Heart left ventricle (tissue), 16 donors: ENCODE data around the gene PDCD4. TPM values are rescaled to one million over a fixed set of nuclear protein-coding genes. Genes with fewer than 3 reads are reported as not detected.

Experiments
- ATAC-seq, 4 donors: fragments of 200-7000 bp; cut with Tn5 transposase; one replicate each; pipeline ENCODE4 v1.9.1; 2020 to 2022; ENCODE audit warnings: moderate library complexity in 4 of 4, mild to moderate bottlenecking in 3 of 4, moderate number of reproducible peaks in 1 of 4
- DNase-seq, 5 donors: peaks; one replicate each; pipeline ENCODE4 v3.0.0-alpha.2; 2020
- H3K27ac ChIP-seq, 12 donors: fragments of 200-600 bp; sonication (generic) in 4 of 12; one replicate each; pipeline versions ENCODE4 v1.5.0 to v1.8.0; 2016 to 2022; ENCODE audit warnings: mild to moderate bottlenecking in 2 of 12
- H3K27me3 ChIP-seq, 9 donors: fragments of 200-600 bp; sonication (generic) in 2 of 9; one replicate each; pipeline versions ENCODE4 v1.5.1 to v1.8.0; 2016 to 2022; ENCODE audit warnings: mild to moderate bottlenecking in 3 of 9
- H3K36me3 ChIP-seq, 9 donors: fragments of 200-600 bp; sonication (generic) in 2 of 9; one replicate each; pipeline versions ENCODE4 v1.5.0 to v1.8.0; 2018 to 2022; ENCODE audit warnings: mild to moderate bottlenecking in 2 of 9
- H3K4me1 ChIP-seq, 12 donors: fragments of 200-600 bp; sonication (generic) in 4 of 12; one replicate each; pipeline versions ENCODE4 v1.5.0 to v1.8.0; 2016 to 2022; ENCODE audit warnings: mild to moderate bottlenecking in 3 of 12
- H3K4me3 ChIP-seq, 12 donors: fragments of 200-600 bp; sonication (generic) in 4 of 12; one replicate each; pipeline versions ENCODE4 v1.5.0 to v1.8.0; 2017 to 2022; ENCODE audit warnings: mild to moderate bottlenecking in 9 of 12, moderate library complexity in 4 of 12
- H3K9me3 ChIP-seq, 12 donors: fragments of 200-600 bp; sonication (generic) in 4 of 12; one replicate each; pipeline versions ENCODE4 v1.5.0 to v1.8.0; 2016 to 2022; ENCODE audit warnings: mild to moderate bottlenecking in 1 of 12
- CTCF ChIP-seq, 12 donors: fragments of 200-600 bp; sonication (generic) in 4 of 12; IDR thresholded peaks; one replicate each; pipeline versions ENCODE4 v1.5.0 to v1.8.0; 2018 to 2022; ENCODE audit warnings: antibody characterized with exemption in 12 of 12, mild to moderate bottlenecking in 5 of 12
- POLR2A ChIP-seq, 2 donors: fragments of 450-650 bp; IDR thresholded peaks; one replicate each; pipeline ENCODE4 v1.6.1; 2017; ENCODE audit warnings: antibody characterized with exemption in 2 of 2, mild to moderate bottlenecking in 2 of 2, moderate library complexity in 2 of 2
- WGBS, 4 donors: extraction: QIAGEN DNeasy Blood & Tissue Kit in 2 of 4; methylation state at CpG; one replicate each; pipeline versions ENCODE4 v1.1.5 to v1.1.7; 2013 to 2018; 5-methylcytosine and 5-hydroxymethylcytosine counted together
- intact Hi-C, 10 donors: fragments of 100-400 bp; cut with DNase I; formaldehyde crosslinking; loops; one replicate each; pipeline versions ENCODE4 v1.11.1 to v1.14.2; 2022
- polyA plus RNA-seq, 2 donors: library from polyadenylated mRNA; stranded (reverse); fragments of 200-250 nt; gene quantifications; one replicate each; pipeline ENCODE4 v1.2.3, GENCODE V29; 2013
- total RNA-seq, 9 donors: library from RNA; depleted of rRNA in 2 of 9; stranded (reverse); fragments of >200 nt in 2 of 9; fragmentation: NEBNext Ultra II Directional in 3 of 9; extraction: Animal tissue kit (Norgen Biotek cat#: 25700) in 3 of 9; gene quantifications; one replicate each; pipeline versions ENCODE4 v1.1.0 to v1.2.4, GENCODE V29; 2016 to 2023
- donor health status: ischemic (EF 13 %, LVEDD 7.1; RV severe dilation, severe dysfunction).
- donor health status: healthy with polysubstance abuse.
- donor health status: DM: no; HTN: yes; CAD: no.
- donor health status: DM: no; HTN: no; CAD: no.
- donor health status: ischemic (EF 25% LVEDD 6.9; RV normal size, moderate dysfunction).
- donor health status: ischemic (EF 25% LVEDD 5.7; RV mildly dilated, moderate dysfunction).
- donor health status: healthy.
- donor health status: DM: yes; HTN: yes; CAD: no.
- donor health status: ischemic (EF 35%, LVEDD 5.7; RV mildly dilated, moderate dysfunction).
- donor health status: nonischemic (EF 11% LVEDD 7.7; RV severe dilation, severe dysfunction).
- donor health status: DM: yes; HTN: yes; CAD: no.
- donor health status: PGD.
- donor health status: ischemic (EF 29% LVEDD 5.4; RV normal size, mild dysfunction).
- donor health status: nonischemic (EF 23%, LVEDD 6.1; RV moderate dilation, normal function).

The PDCD4 gene
- total and polyA plus RNA-seq, 11 donors: 18.2 to 73.2 (median 42.6) TPM

DNA sequence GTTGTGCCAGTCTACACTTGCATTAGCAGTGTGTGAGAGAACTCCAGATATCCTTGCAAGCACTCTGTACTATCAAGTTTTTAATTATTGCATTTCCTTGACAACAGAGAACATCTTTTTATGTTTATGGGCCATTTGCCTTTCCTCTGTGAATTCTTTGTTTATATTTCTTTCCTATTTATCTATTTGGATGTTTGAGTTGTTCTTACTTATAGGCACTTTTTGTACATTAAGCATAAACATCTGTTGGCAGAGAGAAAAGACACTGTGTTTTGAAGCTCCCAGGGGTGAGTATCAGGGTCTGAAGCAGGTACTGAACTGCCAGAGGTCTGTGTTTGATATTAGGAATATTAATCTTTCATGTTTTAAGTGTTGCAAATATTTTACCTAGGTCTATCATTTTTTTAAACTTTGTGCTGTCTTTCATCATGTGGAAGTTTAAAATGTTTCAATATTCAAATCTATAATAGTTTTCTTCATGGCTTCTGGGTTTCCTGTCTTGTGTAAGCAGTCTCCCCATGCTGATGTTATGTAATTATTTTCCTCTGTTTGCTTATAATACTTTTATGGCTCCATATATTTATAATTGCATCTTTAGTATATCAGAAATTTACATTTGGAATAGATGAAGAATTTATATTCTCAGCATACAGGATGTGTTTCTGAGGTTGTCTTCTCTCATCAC is 17.7 kb upstream of the PDCD4 start:
- intact Hi-C loops: no loop called here
- DNase-seq (no peak), ATAC-seq (no peak)
- Histone ChIP-seq H3K36me3 (no peaks in the 10 kb centered on the region), H3K4me1 (peaks cover 0 to 45% (median 10%) of the 10 kb centered on the region in 12 donors), H3K4me3 (no peak overlapping the region), H3K27ac (peak overlapping the region in 1 of 12 donors; percentile 7), H3K27me3 (no peaks in the 10 kb centered on the region), H3K9me3 (no peaks in the 10 kb centered on the region)
- no peak for TF ChIP-seq POLR2A (IDR thresholded peaks at IDR 0.05)
- TF ChIP-seq CTCF (IDR thresholded peaks at IDR 0.05): no peak

DNA sequence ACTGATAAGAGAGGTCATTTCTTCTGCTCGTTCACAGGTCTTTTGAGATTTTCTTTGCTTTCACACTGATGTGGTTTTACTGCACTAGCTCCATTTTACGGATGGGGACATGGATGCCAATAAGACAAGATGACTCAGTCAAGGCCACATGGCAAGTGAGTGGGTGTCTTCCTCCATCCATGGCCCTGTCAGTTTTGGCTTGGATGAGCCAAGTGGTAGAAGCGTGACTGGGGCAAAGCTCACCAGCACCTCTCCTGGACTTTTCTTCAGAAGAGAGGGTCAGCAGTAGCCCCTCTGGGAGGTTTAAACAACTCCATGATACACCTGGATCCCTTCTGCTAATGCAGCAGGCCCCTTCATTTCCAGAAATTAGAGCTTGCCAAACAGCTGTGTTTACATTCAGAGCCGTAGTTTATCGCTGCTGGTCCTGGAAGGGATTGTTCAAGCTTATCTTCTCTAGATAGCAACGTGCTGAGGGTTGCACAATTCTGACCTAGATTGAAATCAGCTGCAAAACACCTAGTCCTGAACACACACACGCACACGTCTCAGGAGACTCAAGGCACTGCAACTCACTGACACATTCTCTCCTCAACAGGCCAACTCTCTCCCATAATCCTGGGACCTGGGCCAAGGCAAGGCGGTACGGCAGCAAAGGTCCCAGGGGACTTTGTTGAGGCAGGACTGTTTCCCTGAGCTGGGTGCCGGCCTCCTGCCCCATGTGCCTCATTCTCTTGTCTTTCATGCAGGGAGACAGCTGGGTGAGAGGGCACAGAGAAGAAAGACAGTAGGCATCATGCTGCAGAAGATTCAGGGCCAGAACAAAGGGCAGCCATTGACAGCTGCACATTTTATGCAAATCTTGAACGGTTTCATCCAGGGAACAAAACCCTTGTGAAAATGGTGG is 14.2 kb upstream of the PDCD4 start:
- Histone ChIP-seq H3K27ac (peak overlapping the region in 4 of 12 donors; percentile 2 to 99 (median 32)), H3K36me3 (no peaks in the 10 kb centered on the region), H3K9me3 (no peaks in the 10 kb centered on the region), H3K4me1 (peaks cover 0 to 69% (median 26%) of the 10 kb centered on the region in 12 donors), H3K27me3 (no peaks in the 10 kb centered on the region), H3K4me3 (no peak overlapping the region)
- TF ChIP-seq CTCF (IDR thresholded peaks at IDR 0.05): no peak
- TF ChIP-seq POLR2A (IDR thresholded peaks at IDR 0.05): no peak
- WGBS, 4 donors: 38 to 44% (median 42%) methylated on average over 12 of the region's 12 CpGs
- intact Hi-C loops: no loop called here
- DNase-seq (peak in 1 of 5 donors; percentile 42), ATAC-seq (peak; percentile 16 to 72 (median 52))

- WGBS, 4 donors: 26 to 48% (median 40%) methylated on average over 1 of the region's 1 CpG
- intact Hi-C loops: no loop called here
- peak in 2 of 4 donors; percentile 4 to 6 for ATAC-seq
- Histone ChIP-seq H3K4me3 (no peak overlapping the region), H3K36me3 (no peaks in the 10 kb centered on the region), H3K27me3 (no peaks in the 10 kb centered on the region), H3K4me1 (peaks cover 0 to 73% (median 26%) of the 10 kb centered on the region in 12 donors), H3K27ac (peak overlapping the region in 4 of 12 donors; percentile 25 to 99 (median 46)), H3K9me3 (no peaks in the 10 kb centered on the region)
- no peak for DNase-seq
- TF ChIP-seq POLR2A (IDR thresholded peaks at IDR 0.05) (no peak), CTCF (IDR thresholded peaks at IDR 0.05) (no peak)
Observed at GRCh38 chr10:110858297-110858934, 13.3 kb upstream of the PDCD4 start.
